ENCODE data around the gene BANP.

- TF ChIP-seq CTCF (IDR thresholded peaks at IDR 0.05; ENCODE audit: extremely low read depth in 1 of 2, insufficient read depth in 1 of 2, low read depth in 1 of 2, low read length in 2 of 2), result no peak
- TF ChIP-seq JUN (IDR thresholded peaks at IDR 0.05; ENCODE audit: borderline replicate concordance, insufficient read depth, insufficient read length, low read depth), result no peak
- no peak for TF ChIP-seq POLR2AphosphoS5 (IDR thresholded peaks at IDR 0.05; ENCODE audit: insufficient read depth, low read depth, low read length)
- no peak for TF ChIP-seq POLR2A (IDR thresholded peaks at IDR 0.05; ENCODE audit: low read depth, low read length)
- no peak for TF ChIP-seq MAX (IDR thresholded peaks at IDR 0.05; ENCODE audit: insufficient read depth, insufficient read length)
- no peak for TF ChIP-seq EZH2 (IDR thresholded peaks at IDR 0.05; ENCODE audit: borderline replicate concordance, low read depth, low read length, severe bottlenecking)
- TF ChIP-seq FOS (IDR thresholded peaks at IDR 0.05; ENCODE audit: borderline replicate concordance, insufficient read depth, low read length), result no peak
- TF ChIP-seq GATA2 (IDR thresholded peaks at IDR 0.05; ENCODE audit: insufficient read depth, insufficient read length, low read depth, low read length), result no peak
Observed at GRCh38 chr16:88099563-88099890, 148.3 kb downstream of the BANP start.

All from endothelial cell of umbilical vein (primary cell).